Measurements from ENCODE around the gene PTPN7.

PTPN7 gene

GRCh38 chr1:202106340-202107254 lies 53.8 kb downstream of the PTPN7 start:
- FAIRE-seq, result no peak
- no peak for DNase-seq (ENCODE audit: insufficient read length)
- TF ChIP-seq POLR2AphosphoS5 (IDR thresholded peaks at IDR 0.05; ENCODE audit: low read depth, low read length), result no peak
- TF ChIP-seq TAF1 (IDR thresholded peaks at IDR 0.05; ENCODE audit: borderline replicate concordance, low read depth, low read length), result no peak
- no peak for TF ChIP-seq POLR2A (IDR thresholded peaks at IDR 0.05; ENCODE audit: low read depth, low read length)

- no peak for TF ChIP-seq POLR2AphosphoS5 (IDR thresholded peaks at IDR 0.05; ENCODE audit: low read depth, low read length)
- no peak for TF ChIP-seq TAF1 (IDR thresholded peaks at IDR 0.05; ENCODE audit: borderline replicate concordance, low read depth, low read length)
- no peak for TF ChIP-seq POLR2A (IDR thresholded peaks at IDR 0.05; ENCODE audit: low read depth, low read length)
- DNase-seq (ENCODE audit: insufficient read length) (no peak), FAIRE-seq (no peak)
Measured at GRCh38 chr1:202105571-202106339, 54.6 kb downstream of the PTPN7 start.

- TF ChIP-seq TAF1 (IDR thresholded peaks at IDR 0.05; ENCODE audit: borderline replicate concordance, low read depth, low read length) (no peak), POLR2AphosphoS5 (IDR thresholded peaks at IDR 0.05; ENCODE audit: low read depth, low read length) (no peak), POLR2A (IDR thresholded peaks at IDR 0.05; ENCODE audit: low read depth, low read length) (no peak)
- no peak for DNase-seq (ENCODE audit: insufficient read length)
- FAIRE-seq, result no peak
Measured at GRCh38 chr1:202104073-202104472, 56.3 kb downstream of the PTPN7 start.

GRCh38 chr1:202101184-202101583 lies 59.2 kb downstream of the PTPN7 start:
- DNase-seq (ENCODE audit: insufficient read length), result no peak
- TF ChIP-seq TAF1 (IDR thresholded peaks at IDR 0.05; ENCODE audit: borderline replicate concordance, low read depth, low read length) (no peak), POLR2AphosphoS5 (IDR thresholded peaks at IDR 0.05; ENCODE audit: low read depth, low read length) (no peak), POLR2A (IDR thresholded peaks at IDR 0.05; ENCODE audit: low read depth, low read length) (no peak)
- FAIRE-seq, result no peak

Measured in GM12892 (cell line).